ACC112 (cell line): ENCODE measurements around the gene DGKB.

ENCODE experiments used
- H2AFZ ChIP-seq: fragments of 200-600 bp; sonication (generic); one replicate; pipeline ENCODE4 v1.6.0; 2017; ENCODE audit warnings: antibody characterized with exemption, low read length; ENCODE audit not compliant: unreplicated experiment
- H3K27ac ChIP-seq: fragments of 200-600 bp; sonication (generic); 2 replicates; pipeline ENCODE4 v1.5.1; 2014; ENCODE audit warnings: low read depth, mild to moderate bottlenecking, antibody characterized with exemption, low read length, moderate library complexity
- H3K27me3 ChIP-seq: fragments of 200-600 bp; sonication (generic); 2 replicates; pipeline ENCODE4 v1.6.1; 2014; ENCODE audit warnings: mild to moderate bottlenecking, antibody characterized with exemption, low read length, moderate library complexity, mixed read lengths; ENCODE audit not compliant: insufficient read depth
- H3K36me3 ChIP-seq: fragments of 200-600 bp; sonication (generic); 2 replicates; pipeline ENCODE4 v1.6.1; 2016; ENCODE audit warnings: mild to moderate bottlenecking, antibody characterized with exemption, low read length, moderate library complexity, mixed read lengths; ENCODE audit not compliant: insufficient read depth
- H3K4me1 ChIP-seq: fragments of 200-600 bp; sonication (generic); one replicate; pipeline ENCODE4 v1.6.1; 2016; ENCODE audit warnings: low read length, mixed read lengths; ENCODE audit not compliant: insufficient read depth, unreplicated experiment, control insufficient read depth
- H3K4me3 ChIP-seq: fragments of 200-600 bp; sonication (generic); 2 replicates; pipeline ENCODE4 v1.5.1; 2014; ENCODE audit warnings: mild to moderate bottlenecking, low read depth, low read length
- H3K79me2 ChIP-seq: fragments of 200-600 bp; sonication (generic); one replicate; pipeline ENCODE4 v1.6.0; 2016; ENCODE audit warnings: low read length; ENCODE audit not compliant: control insufficient read depth, unreplicated experiment, insufficient read depth

Gene DGKB

DNA sequence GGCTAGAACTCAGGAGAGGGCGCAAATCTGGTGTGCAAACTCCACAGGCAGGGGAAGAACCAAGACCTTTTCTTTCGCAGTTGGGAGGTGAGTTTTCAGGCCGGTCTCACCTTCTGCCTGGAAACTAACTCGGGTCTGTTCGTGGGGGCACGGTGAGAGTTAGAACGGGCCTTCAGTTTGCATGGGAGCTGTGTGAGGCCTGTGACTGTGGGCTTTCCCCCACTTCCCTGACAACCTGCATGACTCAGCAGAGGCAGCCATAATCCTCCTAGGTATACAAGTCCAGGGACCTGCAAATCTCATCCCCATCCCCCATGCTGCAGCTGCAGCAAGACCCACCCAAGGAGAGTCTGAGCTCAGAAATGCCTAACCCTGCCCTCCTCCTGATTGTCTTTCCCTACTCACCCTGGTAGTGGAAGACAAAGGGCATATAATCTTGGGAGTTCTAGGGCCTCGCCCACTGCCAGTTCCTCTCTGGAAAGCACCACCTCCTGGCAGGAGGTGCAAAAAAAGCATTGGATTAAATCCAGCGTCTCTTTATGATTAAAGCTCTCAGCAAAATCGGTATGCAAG lies 718.2 kb downstream of the DGKB start:
- H3K27ac ChIP-seq, result no peak overlapping the region
- H3K27me3 ChIP-seq, result no peaks in the 10 kb centered on the region
- no peak overlapping the region for H3K4me3 ChIP-seq
- no peaks in the 10 kb centered on the region for H3K79me2 ChIP-seq
- H3K36me3 ChIP-seq, result no peaks in the 10 kb centered on the region
- no peaks in the 10 kb centered on the region for H3K4me1 ChIP-seq
- H2AFZ ChIP-seq, result no peak overlapping the region

DNA sequence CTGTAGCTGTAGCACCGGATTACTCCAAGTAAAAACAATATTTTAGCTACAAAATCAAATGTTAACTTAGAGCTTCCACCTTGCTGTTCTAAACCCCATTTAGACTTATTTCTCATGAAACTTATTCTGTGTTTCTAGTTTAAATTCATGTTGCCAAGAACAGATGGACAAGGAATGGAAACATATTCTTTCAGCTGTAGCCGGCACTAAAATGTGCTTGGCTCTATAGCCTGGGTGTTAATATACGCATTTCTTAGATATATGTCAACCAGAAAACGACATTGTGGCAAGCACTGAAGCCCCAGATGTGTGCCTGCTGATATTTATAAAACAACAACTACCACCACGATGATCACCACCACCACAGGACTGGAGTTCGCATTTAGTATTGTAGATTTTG lies 722.8 kb downstream of the DGKB start:
- H3K36me3 ChIP-seq, result no peaks in the 10 kb centered on the region
- no peaks in the 10 kb centered on the region for H3K79me2 ChIP-seq
- no peak overlapping the region for H3K27ac ChIP-seq
- no peak overlapping the region for H2AFZ ChIP-seq
- no peak overlapping the region for H3K4me3 ChIP-seq
- no peaks in the 10 kb centered on the region for H3K4me1 ChIP-seq
- H3K27me3 ChIP-seq, result no peaks in the 10 kb centered on the region

- Histone ChIP-seq H3K36me3 (no peaks in the 10 kb centered on the region), H3K27me3 (no peaks in the 10 kb centered on the region), H2AFZ (no peak overlapping the region), H3K27ac (no peak overlapping the region), H3K4me3 (no peak overlapping the region), H3K4me1 (no peaks in the 10 kb centered on the region), H3K79me2 (no peaks in the 10 kb centered on the region)
Measured at GRCh38 chr7:14177876-14178275, 724.7 kb downstream of the DGKB start.

- Histone ChIP-seq H3K4me3 (no peak overlapping the region), H3K79me2 (no peaks in the 10 kb centered on the region), H3K4me1 (no peaks in the 10 kb centered on the region), H3K36me3 (no peaks in the 10 kb centered on the region), H3K27me3 (no peaks in the 10 kb centered on the region), H2AFZ (no peak overlapping the region), H3K27ac (no peak overlapping the region)
Measured at GRCh38 chr7:14170872-14171271, 731.7 kb downstream of the DGKB start.

GRCh38 chr7:14158111-14158510 lies 744.4 kb downstream of the DGKB start:
- Histone ChIP-seq H3K4me1 (no peaks in the 10 kb centered on the region), H3K27me3 (no peaks in the 10 kb centered on the region), H2AFZ (no peak overlapping the region), H3K4me3 (no peak overlapping the region), H3K36me3 (no peaks in the 10 kb centered on the region), H3K27ac (no peak overlapping the region), H3K79me2 (no peaks in the 10 kb centered on the region)

GRCh38 chr7:14156436-14156835 lies 746.1 kb downstream of the DGKB start:
- Histone ChIP-seq H3K4me1 (no peaks in the 10 kb centered on the region), H2AFZ (no peak overlapping the region), H3K27me3 (no peaks in the 10 kb centered on the region), H3K27ac (no peak overlapping the region), H3K4me3 (no peak overlapping the region), H3K79me2 (no peaks in the 10 kb centered on the region), H3K36me3 (no peaks in the 10 kb centered on the region)

DNA sequence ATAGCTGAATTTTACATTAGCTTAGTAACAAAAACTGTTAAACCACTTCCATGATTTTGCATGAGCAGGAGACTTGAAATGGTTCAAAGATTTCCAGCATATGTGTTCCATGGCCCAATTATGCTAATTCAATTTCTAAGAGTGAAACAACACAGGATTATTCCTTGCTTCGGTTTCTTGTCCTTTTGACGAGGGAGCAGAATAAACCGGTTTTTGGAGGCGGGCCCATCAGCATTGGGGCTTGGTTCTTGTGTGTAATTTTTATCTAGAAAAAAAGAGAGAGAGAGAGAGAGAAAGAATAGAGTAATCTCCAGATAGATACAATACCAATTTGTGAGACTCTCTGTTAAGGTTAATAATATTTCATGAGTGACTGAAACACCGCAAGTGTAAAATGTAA lies 753.6 kb downstream of the DGKB start:
- H3K36me3 ChIP-seq, result no peaks in the 10 kb centered on the region
- no peaks in the 10 kb centered on the region for H3K4me1 ChIP-seq
- H3K4me3 ChIP-seq, result no peak overlapping the region
- no peaks in the 10 kb centered on the region for H3K27me3 ChIP-seq
- H3K27ac ChIP-seq, result no peak overlapping the region
- H3K79me2 ChIP-seq, result no peaks in the 10 kb centered on the region
- peak overlapping the region; percentile 65 for H2AFZ ChIP-seq

DNA sequence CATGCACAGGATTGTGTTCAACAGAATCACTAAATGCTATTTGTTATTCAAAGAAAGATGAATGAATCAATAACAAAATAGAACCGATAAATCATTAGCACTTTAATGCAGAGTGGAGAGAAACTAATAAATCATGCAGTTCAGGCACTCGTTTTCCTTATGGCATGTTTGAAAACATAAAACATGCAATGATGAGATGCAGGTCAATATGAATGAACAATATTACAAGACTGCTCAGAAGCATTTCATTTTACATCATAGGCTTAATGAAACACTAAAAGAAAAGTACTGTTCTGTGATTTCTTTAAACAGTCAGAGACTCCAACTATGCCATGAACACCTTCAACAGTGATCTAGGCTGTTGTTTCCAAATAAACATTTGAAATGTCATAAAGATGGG lies 755.0 kb downstream of the DGKB start:
- Histone ChIP-seq H3K27ac (no peak overlapping the region), H3K36me3 (no peaks in the 10 kb centered on the region), H3K4me1 (no peaks in the 10 kb centered on the region), H2AFZ (peak overlapping the region; percentile 36), H3K79me2 (no peaks in the 10 kb centered on the region), H3K4me3 (no peak overlapping the region), H3K27me3 (no peaks in the 10 kb centered on the region)

GRCh38 chr7:14144538-14144937 lies 758.0 kb downstream of the DGKB start:
- no peak overlapping the region for H2AFZ ChIP-seq
- H3K27me3 ChIP-seq, result no peaks in the 10 kb centered on the region
- H3K79me2 ChIP-seq, result no peaks in the 10 kb centered on the region
- no peaks in the 10 kb centered on the region for H3K4me1 ChIP-seq
- H3K36me3 ChIP-seq, result no peaks in the 10 kb centered on the region
- no peak overlapping the region for H3K27ac ChIP-seq
- no peak overlapping the region for H3K4me3 ChIP-seq

DNA sequence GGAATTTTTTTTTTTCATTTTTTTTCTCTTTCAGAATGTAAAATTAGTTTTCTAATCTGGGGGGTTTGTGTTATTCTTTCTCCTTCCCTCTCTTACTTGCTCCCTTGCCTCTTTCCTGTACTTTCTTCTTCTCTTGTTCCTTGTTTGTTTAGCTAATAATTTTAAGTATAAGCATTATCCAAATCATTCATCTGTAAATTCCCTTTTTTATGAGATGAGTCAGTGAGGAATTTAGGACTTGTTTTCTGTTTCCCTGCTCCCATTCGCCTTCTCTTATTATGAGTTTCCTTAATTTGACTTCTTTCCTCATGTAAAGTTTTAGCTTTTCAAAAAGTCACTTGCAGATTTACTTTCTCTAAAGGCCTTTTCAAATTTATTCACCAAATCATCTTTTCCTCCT lies 758.4 kb downstream of the DGKB start:
- H3K4me1 ChIP-seq, result no peaks in the 10 kb centered on the region
- H2AFZ ChIP-seq, result no peak overlapping the region
- no peaks in the 10 kb centered on the region for H3K27me3 ChIP-seq
- H3K36me3 ChIP-seq, result no peaks in the 10 kb centered on the region
- no peak overlapping the region for H3K4me3 ChIP-seq
- H3K27ac ChIP-seq, result no peak overlapping the region
- H3K79me2 ChIP-seq, result no peaks in the 10 kb centered on the region

- H2AFZ ChIP-seq, result no peak overlapping the region
- no peak overlapping the region for H3K27ac ChIP-seq
- no peaks in the 10 kb centered on the region for H3K4me1 ChIP-seq
- H3K27me3 ChIP-seq, result no peaks in the 10 kb centered on the region
- H3K36me3 ChIP-seq, result no peaks in the 10 kb centered on the region
- H3K79me2 ChIP-seq, result no peaks in the 10 kb centered on the region
- no peak overlapping the region for H3K4me3 ChIP-seq
Measured at GRCh38 chr7:14137676-14138075, 764.9 kb downstream of the DGKB start.
